GM18861 (cell line): Measurements from ENCODE around the gene SLC6A8.

Experiments used
- ATAC-seq: cut with Tn5 transposase; IDR thresholded peaks from one replicate; pipeline ENCODE4 v1.9.1; 2021; ENCODE audit not compliant: unreplicated experiment

SLC6A8 gene

DNA sequence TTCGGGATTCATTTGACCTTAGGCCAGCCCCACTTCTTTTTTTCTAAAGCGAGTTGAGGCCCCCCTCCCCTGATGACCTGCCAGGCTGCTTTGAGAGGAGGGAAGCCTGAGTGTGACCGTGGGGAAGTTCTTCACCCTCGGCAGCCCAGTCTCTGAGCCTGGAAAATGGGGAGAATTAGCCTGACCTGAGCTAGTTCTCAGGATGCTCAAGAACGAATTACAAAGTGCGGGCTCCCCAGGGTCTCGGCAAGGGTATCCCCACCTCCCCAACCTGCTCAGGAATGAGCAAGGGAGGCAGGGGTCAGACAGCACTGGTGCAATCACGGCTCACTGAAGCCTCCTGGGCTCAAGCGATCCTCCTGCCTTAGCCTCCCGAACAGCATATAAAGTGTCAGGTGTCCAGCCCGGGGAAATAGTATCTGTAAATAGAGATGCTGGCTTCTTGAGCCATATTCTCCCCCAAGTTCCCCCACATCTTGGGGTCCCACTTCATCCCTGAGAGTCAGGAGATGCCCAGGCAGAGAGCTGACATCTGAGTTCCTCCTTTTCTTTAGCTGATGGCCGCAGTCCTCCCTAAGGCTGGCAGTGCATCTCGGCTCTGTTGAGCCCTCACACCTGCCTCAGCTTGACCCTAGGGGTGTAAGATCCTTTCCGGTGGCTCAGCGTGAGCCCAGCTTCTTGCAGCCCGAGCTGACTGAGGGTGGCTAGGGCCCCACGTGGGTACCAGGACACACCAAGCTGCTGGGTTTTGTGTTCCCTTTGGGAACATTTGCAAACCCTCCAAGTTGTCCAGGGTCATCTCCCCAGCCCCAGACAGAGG, 39.2 kb upstream of the SLC6A8 start:
- no peak for ATAC-seq

DNA sequence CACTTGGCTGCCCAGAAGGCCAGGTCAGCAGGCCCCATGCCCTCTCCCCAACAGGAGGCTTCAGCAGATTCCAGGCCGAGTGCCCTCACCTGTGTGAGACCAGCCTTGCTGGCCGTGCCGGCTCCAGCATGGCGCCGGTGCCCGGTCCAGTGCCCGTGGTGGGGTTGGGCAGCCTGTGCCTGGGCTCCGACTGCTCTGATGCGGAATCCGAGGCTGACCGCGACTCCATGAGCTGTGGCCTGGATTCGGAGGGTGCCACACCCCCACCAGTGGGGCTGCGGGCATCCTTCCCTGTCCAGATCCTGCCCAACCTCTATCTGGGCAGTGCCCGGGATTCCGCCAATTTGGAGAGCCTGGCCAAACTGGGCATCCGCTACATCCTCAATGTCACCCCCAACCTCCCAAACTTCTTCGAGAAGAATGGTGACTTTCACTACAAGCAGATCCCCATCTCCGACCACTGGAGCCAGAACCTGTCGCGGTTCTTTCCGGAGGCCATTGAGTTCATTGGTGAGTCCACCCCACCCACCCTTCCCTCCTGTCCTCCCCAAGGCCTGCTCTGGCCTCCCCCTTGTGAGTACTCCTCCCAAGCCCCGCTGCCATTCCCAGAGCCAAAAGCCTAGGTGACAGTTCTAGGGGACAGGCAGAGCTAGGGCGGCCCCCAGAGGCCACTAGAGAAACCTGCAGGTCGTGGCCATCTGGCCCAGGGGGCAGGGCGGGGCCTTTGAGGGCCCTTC, 38.4 kb upstream of the SLC6A8 start:
- no peak for ATAC-seq

DNA sequence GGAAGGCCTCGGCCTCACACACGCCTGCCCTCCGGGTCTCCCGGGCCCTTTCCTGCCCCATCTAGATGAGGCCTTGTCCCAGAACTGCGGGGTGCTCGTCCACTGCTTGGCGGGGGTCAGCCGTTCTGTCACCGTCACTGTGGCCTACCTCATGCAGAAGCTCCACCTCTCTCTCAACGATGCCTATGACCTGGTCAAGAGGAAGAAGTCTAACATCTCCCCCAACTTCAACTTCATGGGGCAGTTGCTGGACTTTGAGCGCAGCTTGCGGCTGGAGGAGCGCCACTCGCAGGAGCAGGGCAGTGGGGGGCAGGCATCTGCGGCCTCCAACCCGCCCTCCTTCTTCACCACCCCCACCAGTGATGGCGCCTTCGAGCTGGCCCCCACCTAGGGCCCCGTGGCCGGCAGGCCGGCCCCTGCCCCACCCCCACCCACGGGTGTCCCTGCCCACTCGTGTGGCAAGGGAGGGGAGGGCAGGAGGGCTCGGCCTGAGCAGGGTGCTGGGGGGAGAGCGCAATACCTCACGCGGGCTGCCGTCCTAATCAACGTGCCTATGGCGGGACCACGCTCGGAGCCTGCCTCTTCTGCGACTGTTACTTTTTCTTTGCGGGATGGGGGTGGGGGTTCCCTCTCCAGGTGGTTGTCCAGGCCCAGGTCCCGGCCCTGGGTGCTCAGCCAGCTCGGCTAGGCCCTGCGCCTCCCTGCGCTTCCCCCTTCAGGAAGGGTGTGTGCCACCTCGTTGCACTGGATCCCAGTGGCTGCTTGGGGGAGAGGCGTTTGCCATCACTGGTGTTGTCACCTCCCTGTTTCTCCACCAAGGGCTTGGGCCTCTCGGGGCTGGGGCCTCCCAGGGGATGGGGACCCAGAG, 37.6 kb upstream of the SLC6A8 start:
- no peak for ATAC-seq

DNA sequence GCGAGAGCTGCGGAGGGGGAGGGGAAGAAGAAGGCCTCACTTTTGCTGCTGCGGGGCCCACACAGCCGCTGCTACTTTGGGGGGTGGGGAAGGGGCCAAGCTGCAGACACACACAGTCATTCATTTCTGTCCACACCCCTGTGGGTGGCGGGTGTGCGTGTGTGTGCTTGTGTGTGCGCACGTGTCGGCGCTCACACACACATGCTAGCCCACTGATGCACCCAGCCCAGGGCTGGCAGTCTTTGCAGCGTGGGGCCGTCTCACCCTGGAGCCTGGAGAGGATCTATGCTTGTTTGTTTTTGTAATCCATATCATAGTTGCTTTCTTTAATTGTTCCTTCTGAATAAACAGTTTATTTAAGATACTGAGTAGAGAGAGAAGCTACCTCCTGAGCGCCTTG, 36.8 kb upstream of the SLC6A8 start:
- no peak for ATAC-seq

DNA sequence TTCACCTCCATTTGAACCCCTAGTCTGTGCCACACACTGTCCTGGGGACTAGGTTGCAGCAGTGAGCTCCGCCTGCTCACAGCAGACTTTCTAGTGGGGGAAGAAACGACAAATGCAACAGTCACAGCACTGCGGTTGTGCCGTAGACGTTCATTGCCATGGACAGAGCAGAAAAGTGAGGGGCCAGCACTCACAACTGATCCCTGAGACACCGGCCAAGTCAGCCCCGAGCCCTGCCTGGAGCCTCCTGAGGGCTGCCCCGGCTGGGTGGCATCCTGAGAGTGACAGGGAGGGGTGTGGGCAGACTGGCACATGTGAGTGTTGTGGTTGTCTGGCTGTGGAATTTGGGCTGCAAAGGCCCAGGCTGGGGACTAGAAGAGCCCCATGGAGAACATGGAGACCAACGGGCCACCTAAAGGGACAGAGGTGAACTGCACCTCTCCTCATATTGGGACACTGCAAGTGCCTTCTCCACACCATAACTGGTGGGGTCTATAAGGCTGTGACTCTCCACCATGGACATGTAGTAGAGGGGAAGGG, 36.1 kb upstream of the SLC6A8 start:
- ATAC-seq, result no peak

DNA sequence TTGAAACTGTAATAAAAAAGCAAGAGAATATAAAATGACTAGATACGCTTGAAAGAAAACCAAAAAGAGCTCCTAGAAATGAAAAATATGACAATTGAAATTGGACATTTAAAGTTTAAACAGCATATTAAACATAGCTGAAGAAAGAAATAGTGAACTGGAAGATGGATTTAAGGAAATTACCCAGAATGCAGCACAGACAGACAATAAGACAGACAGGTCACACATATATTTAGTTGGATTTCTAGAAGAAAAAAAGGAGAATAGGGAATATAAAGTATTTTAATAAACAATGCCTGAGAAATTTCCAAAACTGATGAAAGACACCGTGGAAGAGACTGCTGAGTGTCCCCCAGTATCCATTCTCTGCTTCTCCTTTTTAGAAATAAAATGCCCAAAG, 34.2 kb upstream of the SLC6A8 start:
- ATAC-seq, result no peak

DNA sequence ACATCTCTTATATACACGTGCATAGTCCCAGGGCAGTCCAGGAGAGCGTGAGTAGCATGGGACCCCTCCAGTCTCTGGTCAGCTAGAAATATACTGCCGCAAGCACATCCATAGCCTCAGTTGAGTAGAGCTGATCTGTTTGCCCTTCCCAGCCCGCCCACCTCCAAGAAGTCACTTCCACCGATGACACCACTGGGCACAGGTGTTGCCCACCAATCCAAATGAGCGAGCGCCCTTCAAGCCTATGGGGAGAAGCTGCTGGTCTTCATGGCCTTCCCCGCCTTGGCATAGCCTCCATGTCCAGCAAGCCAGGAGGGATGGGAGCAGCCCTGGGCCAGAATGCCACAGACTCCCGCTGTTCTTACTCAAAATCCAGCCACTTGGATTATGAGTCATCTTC, 30.6 kb upstream of the SLC6A8 start:
- no peak for ATAC-seq

DNA sequence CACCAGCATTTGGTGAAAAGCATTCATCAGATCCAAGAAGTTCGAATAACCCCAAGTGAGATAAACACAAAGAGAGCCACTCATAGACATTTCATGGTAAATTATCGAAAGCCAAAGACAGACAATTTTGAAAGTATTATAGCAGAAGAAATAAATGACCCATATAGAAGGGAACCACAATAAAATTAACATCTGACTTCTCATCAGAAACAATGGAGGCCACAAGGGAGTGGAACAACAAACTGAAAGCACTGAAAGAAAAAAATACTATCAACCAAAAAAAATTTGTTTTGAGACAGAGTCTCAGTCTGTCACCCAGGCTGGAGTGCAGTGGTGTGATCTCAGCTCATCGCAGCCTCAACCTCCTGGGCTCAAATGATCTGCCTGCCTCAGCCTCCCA, 28.5 kb upstream of the SLC6A8 start:
- ATAC-seq, result no peak

DNA sequence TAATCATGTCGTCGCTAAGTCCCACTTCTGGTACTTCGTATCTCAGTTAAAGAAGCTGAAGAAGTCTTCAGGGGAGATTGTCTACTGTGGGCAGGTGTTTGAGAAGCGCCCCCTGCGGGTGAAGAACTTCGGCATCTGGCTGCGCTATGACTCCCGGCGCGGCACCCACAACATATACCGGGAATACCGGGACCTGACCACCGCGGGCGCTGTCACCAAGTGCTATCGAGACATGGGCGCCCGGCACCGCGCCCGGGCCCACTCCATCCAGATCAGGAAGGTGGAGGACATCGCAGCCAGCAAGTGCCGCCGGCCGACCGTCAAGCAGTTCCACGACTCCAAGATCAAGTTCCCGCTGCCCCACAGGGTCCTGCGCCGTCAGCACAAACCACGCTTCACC, 25.5 kb upstream of the SLC6A8 start:
- ATAC-seq, result no peak

DNA sequence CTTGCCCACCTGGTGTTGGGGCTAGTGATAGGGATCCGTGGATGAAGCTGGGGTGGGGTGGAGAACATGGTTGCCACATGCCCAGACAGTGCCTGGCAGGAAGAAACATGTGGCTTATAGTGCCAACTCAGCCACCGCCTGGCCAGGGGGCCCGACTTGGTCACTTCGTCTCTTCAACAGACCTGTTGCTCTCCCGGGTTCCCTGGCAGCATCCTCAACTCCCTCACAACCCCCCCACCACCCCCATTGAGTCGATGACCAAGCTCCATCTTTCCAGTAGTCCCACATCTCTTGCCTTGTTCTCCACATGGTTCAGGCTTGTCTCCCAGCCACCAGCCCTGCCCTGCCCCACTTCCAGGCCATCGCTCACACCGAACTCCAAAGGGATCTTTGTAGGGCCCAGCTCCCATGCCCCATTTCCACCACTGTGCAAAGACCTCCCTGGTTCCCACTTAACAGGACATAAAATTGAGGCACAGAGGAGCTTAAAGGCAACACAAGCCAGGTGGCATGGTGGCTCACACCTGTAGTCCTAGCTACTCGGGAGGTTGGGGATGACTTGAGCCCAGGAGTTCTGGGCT, 21.9 kb upstream of the SLC6A8 start:
- no peak for ATAC-seq

DNA sequence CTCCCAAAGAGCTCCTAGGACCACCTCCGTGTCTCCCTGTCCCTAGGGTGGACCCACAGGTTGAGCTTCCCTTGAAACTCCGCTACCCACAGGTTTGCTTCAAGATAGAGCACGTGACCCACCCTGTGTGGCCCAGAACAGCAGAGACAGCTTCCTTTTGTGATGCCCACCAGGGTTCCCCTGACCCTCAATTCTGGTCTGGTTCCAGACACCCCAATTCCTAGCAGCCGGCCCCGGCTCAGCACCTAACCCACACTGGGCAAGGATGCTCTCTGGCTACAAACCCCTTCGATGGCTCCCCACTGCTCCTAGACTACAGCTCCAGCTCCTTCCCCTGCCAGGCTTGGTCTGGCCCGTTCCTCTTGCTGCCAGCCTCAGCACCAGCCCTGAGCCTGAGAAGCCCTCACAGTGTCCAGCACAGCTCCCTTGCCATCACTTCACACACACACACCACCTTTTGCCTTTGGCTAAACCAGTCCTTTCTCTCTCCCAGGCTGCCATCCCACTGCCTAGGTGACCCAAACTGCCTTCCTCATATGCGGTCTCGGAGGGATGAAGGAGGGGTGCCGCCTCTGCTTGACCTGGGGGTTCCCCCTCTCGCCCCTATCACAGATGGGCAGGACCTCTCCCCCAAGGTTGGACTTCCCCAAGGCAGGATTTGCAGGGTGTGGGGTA, 20.3 kb upstream of the SLC6A8 start:
- ATAC-seq, result no peak

DNA sequence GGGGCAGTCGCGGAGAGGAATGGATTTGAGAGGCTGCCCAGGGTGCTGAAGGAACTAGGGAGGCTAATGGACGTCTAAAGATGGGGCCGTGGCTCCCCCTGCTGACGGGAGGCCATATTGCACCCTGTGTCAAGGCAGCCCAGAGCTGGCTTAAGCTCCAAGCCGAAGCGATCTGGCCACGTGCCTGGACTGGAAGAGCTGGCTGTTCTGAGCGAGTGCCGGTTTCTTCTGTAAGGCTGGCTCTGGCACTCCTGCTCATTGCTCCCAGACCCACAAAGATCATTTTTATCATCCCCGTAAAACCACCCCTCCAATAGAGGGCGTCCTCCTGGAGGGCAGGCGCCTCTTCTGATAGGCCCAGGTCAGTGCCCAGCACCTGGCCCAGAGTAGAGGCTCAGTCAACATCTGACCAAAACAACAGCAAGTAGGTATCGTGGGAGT, 19.8 kb upstream of the SLC6A8 start:
- ATAC-seq, result no peak

DNA sequence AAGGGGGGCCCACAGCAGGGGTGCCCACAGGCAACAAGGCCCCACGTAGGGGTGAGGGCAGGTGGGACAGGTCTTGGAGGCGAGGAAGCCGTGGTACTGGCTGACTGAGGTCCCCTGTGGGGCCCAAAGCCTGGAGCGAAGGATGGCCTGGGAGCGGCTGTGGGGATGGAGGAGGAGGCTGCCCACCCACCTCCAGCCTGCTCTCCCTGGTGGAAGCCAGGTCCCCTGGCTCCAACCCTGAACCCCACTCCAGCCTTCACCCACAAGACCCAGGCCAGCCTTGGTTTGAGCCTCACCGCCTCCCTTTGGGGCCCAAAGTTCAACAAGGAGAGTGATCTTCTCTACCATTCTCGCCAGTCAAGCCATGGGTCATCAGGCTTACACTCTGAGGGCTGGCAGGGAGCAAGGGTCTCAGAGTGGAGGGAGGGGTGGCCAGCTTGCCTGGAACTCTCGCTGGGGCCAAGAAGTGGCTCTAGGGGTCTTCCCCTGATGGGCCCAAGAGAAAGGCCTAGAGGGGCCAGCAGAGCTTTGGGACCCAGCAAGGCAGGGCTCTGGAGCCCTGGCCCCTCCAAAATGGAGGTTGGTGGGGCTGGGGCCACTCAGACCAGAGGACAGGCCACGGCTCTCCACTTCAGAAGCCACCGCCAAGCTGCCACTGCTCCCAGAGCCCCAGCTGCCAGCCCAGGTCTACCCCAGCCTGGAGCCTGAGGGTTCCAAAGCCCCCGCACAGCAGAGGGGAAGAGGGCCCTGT, 19.1 kb upstream of the SLC6A8 start:
- no peak for ATAC-seq

DNA sequence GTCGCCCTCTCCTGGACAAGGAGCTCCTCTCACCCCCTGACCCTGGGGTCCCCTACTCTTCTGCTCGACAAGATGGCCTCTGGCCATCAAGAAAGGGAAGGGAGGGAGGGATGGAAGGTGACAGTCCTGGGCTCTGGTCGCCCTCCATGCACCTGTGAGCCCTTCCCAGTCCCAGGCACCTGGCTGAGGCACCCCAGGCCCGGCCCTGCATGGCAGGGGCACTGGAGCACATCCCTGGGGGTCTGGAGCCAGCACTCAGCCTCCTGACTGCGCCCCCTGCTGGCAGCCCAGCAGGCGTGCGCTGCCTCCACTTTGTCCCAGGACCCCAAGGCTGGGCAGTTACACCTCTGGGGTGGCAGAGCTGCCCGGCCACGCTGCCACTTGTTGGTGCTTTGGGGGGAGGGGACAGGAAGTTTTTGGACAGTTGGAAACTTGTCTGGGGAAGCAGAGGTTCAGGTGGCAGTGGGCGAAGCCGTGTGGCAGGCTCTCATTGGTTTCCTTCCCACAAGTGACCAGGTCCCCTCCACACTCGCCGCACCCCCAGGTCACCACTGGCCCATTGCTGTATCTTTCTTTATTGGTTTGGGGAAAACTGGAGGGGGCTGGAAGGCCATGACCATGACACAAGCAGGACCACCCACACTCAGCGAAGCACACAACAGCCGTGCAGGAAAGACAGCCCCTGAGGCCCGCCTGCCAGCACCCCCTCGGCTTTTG, 18.4 kb upstream of the SLC6A8 start:
- ATAC-seq, result no peak

DNA sequence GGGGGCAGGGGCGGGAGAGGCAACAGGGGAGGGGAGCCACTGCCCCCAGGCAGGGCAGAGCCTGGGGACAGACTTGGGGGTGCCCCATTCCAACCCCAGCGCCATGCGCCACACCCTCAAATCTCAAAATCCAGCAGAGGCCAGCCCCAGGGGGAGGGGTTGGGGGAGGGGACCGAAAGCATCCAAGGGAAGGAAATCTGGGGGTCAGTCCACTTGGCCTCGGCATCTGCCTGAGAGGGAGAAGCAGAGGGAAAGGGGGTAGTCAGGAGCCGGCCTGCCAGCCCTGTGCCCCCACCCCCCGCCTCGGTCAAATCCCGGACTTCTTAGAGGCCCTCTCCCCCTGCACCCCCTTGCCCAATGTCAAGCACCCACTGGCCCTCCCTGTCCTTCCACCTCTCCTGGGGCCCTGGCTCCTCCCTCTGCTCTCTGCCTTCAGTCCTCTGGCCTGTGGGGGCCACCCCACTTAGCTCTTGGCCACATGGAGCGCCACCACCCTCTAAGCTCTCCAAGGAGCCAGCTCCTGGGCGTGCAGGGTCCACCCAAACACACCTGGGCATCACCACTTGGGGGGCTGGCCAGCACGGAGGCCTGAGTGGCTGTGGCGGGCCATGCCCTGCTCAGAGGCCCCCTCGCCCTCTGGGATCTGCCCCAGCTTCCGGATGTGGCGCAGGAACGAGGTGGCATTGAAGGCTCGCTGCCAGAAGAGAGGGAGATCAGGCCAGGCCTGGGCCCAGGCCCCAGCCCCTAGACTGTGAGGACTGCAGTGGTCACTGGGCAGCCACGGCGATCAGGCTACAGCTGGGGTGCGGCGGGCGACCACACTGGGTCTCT, 17.6 kb upstream of the SLC6A8 start:
- no peak for ATAC-seq

DNA sequence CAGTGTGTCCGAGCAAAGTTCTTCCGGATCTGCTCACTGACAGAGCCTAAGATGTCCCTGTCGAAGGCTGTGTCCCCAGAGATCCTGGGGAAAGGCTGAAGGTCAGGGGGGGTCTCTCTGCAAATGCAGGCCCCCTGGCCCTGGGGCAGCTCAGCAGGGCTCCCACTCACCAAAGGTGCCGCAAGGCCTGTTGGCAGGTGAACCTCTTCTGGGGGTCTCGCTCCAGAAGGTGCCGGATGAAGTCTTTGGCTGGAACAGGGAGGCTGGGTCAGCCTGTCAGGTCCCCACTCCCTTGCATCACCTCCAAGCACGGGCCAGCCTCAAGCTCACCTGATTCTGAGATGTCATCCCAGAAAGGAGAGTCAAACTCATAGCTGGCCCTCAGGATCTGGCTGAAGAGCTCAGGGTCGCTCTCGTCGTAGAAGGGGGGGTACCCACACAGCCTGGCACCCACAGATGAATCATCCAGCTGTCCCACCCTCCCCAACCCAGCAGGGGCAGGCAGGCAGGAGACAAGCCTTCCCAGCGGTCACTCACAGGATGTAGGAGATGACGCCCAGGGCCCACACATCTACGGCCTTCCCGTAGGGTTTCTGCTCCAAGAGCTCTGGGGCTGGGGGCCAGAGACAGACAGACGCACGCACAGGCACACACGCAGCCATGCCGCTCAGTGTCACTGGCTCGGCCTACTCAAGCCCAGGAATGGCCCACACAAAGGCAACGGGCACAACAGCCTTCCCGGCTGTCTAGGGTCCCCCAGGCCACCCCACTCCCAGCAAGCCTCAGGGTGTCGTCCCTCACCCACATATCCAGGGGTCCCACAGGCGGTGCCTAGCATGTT, 16.8 kb upstream of the SLC6A8 start:
- no peak for ATAC-seq
